NCI-H460 (cell line): ENCODE data around the gene INSL4. TPM values are rescaled to one million over a fixed set of nuclear protein-coding genes. Genes with fewer than 3 reads are reported as not detected.

ENCODE experiments used
- small RNA-seq, 2 experiments: library from RNA; depleted of rRNA; stranded (forward); fragments of <200 nt; gene quantifications; one replicate each; pipeline ENCODE3, GENCODE V24; 2014
- total RNA-seq: library from RNA; depleted of rRNA; stranded (reverse); fragments of >200 nt; shearing (Covaris generic); gene quantifications from 2 replicates; pipeline ENCODE4 v1.2.3, GENCODE V29; 2014; rRNA removed

The INSL4 gene
- total RNA-seq, 1 experiment from 2014 or later = 3.3 TPM

Small RNA genes lying within 50 kb of the gene (small RNA-seq; reads per million reads assigned to genes)
- 0 reads per million in 2 experiments for gene AL133547.1

Other genes starting within 250 kb of the INSL4 start
- 4.5 and 5.3 TPM in 2 replicates for gene JAK2, start 246.1 kb upstream of the INSL4 start, total RNA-seq
- gene INSL6, start 45.8 kb upstream of the INSL4 start, total RNA-seq = not detected in 2 replicates
- not detected in 2 replicates for gene RLN2, start 73.3 kb downstream of the INSL4 start, total RNA-seq
- not detected in 2 replicates for gene RLN1, start 108.5 kb downstream of the INSL4 start, total RNA-seq
- 42.6 and 53.0 TPM in 2 replicates for gene PLGRKT, start 206.5 kb downstream of the INSL4 start, total RNA-seq
- gene CD274, start 219.1 kb downstream of the INSL4 start, total RNA-seq = 91.1 and 98.4 TPM in 2 replicates